Activated naive CD4-positive, alpha-beta T cell treated with anti-CD3 and anti-CD28 coated beads, Interleukin-2, amount 50 U/mL, for 72 hours (primary cell): ENCODE results near the gene OVAAL. TPM values are rescaled to one million over a fixed set of nuclear protein-coding genes. Genes with fewer than 3 reads are reported as not detected.

ENCODE experiments used
- ATAC-seq, 2 donors: fragments of 150-1000 bp; cut with Tn5 transposase; 2 replicates each; pipeline ENCODE4 v1.10.0; 2021; ENCODE audit warnings: mild to moderate bottlenecking in 2 of 2, moderate library complexity in 2 of 2
- DNase-seq, 2 donors: peaks; one replicate each; pipeline ENCODE4 v3.0.0; 2021 to 2022; ENCODE audit warnings: low spot score in 2 of 2
- H3K27ac Mint-ChIP-seq, 2 donors: one replicate each; pipeline ENCODE4 v1.8.0; 2022; ENCODE audit warnings: mild to moderate bottlenecking in 2 of 2, mixed read lengths in 2 of 2
- H3K36me3 Mint-ChIP-seq, 2 donors: one replicate each; pipeline ENCODE4 v1.8.0; 2022; ENCODE audit warnings: mixed read lengths in 2 of 2
- H3K9me3 Mint-ChIP-seq, 2 donors: one replicate each; pipeline ENCODE4 v1.8.0; 2022; ENCODE audit warnings: mixed read lengths in 2 of 2
- total RNA-seq, 2 donors: library from RNA; stranded (reverse); gene quantifications; one replicate each; pipeline ENCODE4 v1.2.3, GENCODE V29; 2022

The OVAAL gene
- total RNA-seq, 2 donors from 2014 or later: not detected

- H3K27ac Mint-ChIP-seq: no peak overlapping the region
- ATAC-seq (no peak), DNase-seq (no peak)
- H3K36me3 Mint-ChIP-seq: peaks cover 0 to 8% of the 10 kb centered on the region in 2 donors
- H3K9me3 Mint-ChIP-seq: peaks cover 0 to 6% of the 10 kb centered on the region in 2 donors
Measured at GRCh38 chr1:180581635-180582039, 22.9 kb downstream of the OVAAL start.

- peak in 1 of 2 donors; percentile 1 for ATAC-seq
- peak overlapping the region; percentile 96 to 97 for H3K27ac Mint-ChIP-seq
- peaks cover 0 to 25% of the 10 kb centered on the region in 2 donors for H3K36me3 Mint-ChIP-seq
- peaks cover 3 to 28% of the 10 kb centered on the region in 2 donors for H3K9me3 Mint-ChIP-seq
- DNase-seq: no peak
Measured at GRCh38 chr1:180584869-180585268, 26.1 kb downstream of the OVAAL start.

DNA sequence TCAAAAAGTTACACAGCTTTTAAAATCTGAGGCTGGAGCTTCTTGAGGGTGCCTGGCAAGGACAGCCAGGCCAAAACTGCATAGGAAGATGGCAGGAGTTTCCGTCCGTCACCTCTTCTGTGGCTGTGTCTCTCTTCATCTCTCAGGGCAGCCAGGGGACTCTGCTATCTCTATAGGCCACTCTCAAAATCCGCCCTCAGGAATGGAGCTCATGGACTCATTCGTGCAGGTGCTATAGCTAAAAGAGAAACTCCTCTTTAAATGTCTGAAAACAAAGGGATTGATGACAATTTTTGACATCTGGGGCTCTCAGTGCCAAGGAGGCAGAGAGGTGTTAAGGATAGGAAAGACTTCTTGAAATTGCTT, 27.2 kb downstream of the OVAAL start:
- DNase-seq: no peak
- Mint-ChIP-seq H3K36me3 (peaks cover 0 to 25% of the 10 kb centered on the region in 2 donors), H3K9me3 (peaks cover 3 to 28% of the 10 kb centered on the region in 2 donors), H3K27ac (peak overlapping the region; percentile 96 to 97)
- no peak for ATAC-seq

GRCh38 chr1:180586671-180587155, 27.9 kb downstream of the OVAAL start:
- Mint-ChIP-seq H3K36me3 (peaks cover 0 to 25% of the 10 kb centered on the region in 2 donors), H3K27ac (peak overlapping the region; percentile 96 to 97), H3K9me3 (peaks cover 3 to 28% of the 10 kb centered on the region in 2 donors)
- ATAC-seq (peak; percentile 84 to 87), DNase-seq (no peak)

GRCh38 chr1:180588121-180588520, 29.4 kb downstream of the OVAAL start:
- Mint-ChIP-seq H3K9me3 (peaks cover 3 to 28% of the 10 kb centered on the region in 2 donors), H3K36me3 (peaks cover 0 to 25% of the 10 kb centered on the region in 2 donors), H3K27ac (no peak overlapping the region)
- DNase-seq (no peak), ATAC-seq (no peak)

DNA sequence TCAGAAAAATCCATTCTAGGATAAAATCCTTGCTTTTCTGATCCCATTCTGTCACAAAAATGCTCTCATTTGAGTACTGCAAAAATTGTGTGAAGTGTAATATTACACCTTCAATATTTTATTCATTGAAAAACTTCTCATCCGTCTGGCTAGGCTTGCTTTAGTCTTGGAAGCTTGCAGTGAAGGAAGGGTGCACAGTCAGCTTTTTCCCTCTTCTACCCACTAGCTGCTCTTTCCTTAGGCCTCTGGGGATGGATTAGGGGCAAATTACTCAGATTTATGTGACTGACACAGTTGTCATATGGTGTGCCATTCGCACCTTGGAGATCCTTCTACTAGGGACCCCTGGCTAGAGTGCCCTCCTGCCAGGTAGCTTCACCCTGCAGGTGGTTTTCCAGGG, 32.1 kb downstream of the OVAAL start:
- ATAC-seq (no peak), DNase-seq (no peak)
- H3K9me3 Mint-ChIP-seq: peaks cover 3 to 23% of the 10 kb centered on the region in 2 donors
- H3K27ac Mint-ChIP-seq: no peak overlapping the region
- peaks cover 0 to 19% of the 10 kb centered on the region in 2 donors for H3K36me3 Mint-ChIP-seq

DNA sequence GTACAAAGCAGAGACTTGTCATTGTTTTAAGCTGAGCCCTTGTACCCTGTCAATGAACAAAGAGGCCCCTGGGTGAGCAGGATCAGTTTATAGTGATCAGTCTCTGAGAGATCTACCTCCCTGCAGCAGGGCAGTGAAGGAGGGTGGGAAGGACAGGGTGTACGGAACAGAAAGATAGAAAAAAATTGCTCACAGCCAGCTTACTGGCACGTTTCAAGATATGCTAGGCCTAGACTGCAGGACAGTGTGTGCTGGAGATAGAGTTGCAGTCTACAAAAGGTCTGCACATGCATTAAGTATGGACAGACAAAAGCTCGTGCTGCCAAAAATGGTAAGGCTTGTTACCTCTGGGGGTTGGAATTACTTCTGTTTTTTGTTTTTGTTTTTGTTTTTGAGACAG, 34.6 kb downstream of the OVAAL start:
- Mint-ChIP-seq H3K27ac (no peak overlapping the region), H3K36me3 (peaks cover 0 to under 1% of the 10 kb centered on the region in 2 donors), H3K9me3 (peaks cover 0 to 8% of the 10 kb centered on the region in 2 donors)
- no peak for ATAC-seq
- DNase-seq: no peak

GRCh38 chr1:180594723-180595122, 36.0 kb downstream of the OVAAL start:
- H3K36me3 Mint-ChIP-seq: no peaks in the 10 kb centered on the region
- H3K9me3 Mint-ChIP-seq: no peaks in the 10 kb centered on the region
- no peak overlapping the region for H3K27ac Mint-ChIP-seq
- no peak for ATAC-seq
- no peak for DNase-seq

DNA sequence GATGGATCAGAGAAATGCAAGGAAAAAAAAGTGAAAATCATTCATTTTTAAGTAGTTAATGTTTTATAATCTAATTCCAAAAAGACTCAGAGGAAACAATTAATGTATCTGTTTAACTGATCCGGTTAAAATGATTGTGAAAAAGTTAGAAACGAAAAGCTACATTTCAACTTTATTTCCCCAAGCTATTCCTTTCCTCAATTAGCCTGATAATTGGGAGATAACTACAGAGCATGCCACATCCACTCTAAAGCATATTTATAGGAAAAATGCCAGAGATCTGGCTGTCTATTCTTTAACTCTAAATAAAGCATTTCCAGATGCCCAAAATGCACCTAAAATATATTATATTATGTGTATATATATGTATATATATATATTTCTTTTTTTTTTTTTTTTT, 37.2 kb downstream of the OVAAL start:
- no peak overlapping the region for H3K27ac Mint-ChIP-seq
- H3K36me3 Mint-ChIP-seq: no peaks in the 10 kb centered on the region
- H3K9me3 Mint-ChIP-seq: no peaks in the 10 kb centered on the region
- ATAC-seq: no peak
- DNase-seq: no peak

DNA sequence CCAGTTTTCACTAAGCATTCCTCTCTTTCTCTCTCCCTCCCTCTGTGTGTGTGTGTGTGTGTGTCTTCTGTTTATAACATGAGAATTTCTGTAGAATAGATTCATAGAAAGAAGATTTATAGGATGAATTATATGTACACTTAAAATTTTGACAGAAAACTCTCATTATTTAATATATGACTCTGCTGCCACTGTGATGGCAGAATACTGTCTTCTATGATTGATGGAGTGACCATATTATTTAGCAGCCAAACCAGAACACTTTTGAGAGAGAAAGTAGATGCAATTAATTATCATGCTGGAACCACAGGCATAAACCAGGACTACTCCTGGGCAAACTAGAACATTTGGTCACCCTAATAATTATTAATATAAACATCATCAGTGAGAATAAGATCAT, 38.8 kb downstream of the OVAAL start:
- ATAC-seq: no peak
- Mint-ChIP-seq H3K27ac (no peak overlapping the region), H3K9me3 (no peaks in the 10 kb centered on the region), H3K36me3 (no peaks in the 10 kb centered on the region)
- no peak for DNase-seq

- DNase-seq (no peak), ATAC-seq (no peak)
- Mint-ChIP-seq H3K27ac (no peak overlapping the region), H3K9me3 (no peaks in the 10 kb centered on the region), H3K36me3 (no peaks in the 10 kb centered on the region)
Measured at GRCh38 chr1:180598333-180598974, 39.7 kb downstream of the OVAAL start.

- no peak for DNase-seq
- Mint-ChIP-seq H3K9me3 (no peaks in the 10 kb centered on the region), H3K27ac (no peak overlapping the region), H3K36me3 (no peaks in the 10 kb centered on the region)
- ATAC-seq: no peak
Measured at GRCh38 chr1:180600343-180600742, 41.6 kb downstream of the OVAAL start.

DNA sequence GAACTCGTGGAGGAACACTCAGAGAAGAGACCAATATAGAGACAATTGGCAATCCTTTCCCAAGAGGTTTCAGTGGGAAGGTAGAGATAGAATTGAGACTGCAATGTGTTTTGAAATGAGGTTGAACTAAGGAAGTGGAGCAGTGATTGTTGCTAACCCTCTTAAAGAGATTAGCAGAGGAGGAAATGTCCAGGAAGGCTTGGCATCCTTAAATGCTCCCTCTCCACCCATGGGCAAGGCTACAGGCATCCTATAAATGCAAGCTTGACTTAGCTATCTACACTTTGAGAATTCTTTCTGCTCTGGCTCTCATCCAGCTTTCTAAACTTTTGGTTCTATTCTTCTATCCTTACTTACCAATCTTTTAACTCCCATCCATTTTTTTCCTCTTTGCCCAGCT, 42.7 kb downstream of the OVAAL start:
- ATAC-seq: no peak
- H3K36me3 Mint-ChIP-seq: no peaks in the 10 kb centered on the region
- DNase-seq: no peak
- H3K27ac Mint-ChIP-seq: no peak overlapping the region
- no peaks in the 10 kb centered on the region for H3K9me3 Mint-ChIP-seq

- ATAC-seq (no peak), DNase-seq (no peak)
- H3K36me3 Mint-ChIP-seq: no peaks in the 10 kb centered on the region
- H3K9me3 Mint-ChIP-seq: no peaks in the 10 kb centered on the region
- H3K27ac Mint-ChIP-seq: no peak overlapping the region
Measured at GRCh38 chr1:180603223-180603849, 44.6 kb downstream of the OVAAL start.

GRCh38 chr1:180603850-180604226, 45.1 kb downstream of the OVAAL start:
- ATAC-seq (no peak), DNase-seq (no peak)
- Mint-ChIP-seq H3K27ac (no peak overlapping the region), H3K36me3 (no peaks in the 10 kb centered on the region), H3K9me3 (no peaks in the 10 kb centered on the region)

DNA sequence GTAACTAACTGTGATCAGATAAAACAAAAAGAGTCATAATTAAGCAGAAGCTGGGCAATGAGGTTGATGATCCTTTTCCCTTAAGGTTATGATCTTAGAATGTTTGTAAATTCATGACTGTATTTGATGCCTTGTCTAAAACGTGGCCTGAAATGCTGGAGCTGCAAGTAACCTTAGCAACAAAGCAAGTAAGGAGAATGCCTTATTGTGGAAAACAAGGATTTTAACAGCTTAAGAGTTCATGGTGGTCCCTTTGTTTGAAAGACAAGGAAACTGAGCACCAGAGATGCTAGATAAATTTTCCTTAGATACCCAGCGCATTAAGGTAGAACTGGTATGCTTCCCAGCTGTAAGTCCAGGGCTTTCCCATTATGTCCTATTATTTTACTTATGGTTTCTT, 47.4 kb downstream of the OVAAL start:
- no peak for ATAC-seq
- Mint-ChIP-seq H3K9me3 (peaks cover 0 to 2% of the 10 kb centered on the region in 2 donors), H3K36me3 (peaks cover 0 to 4% of the 10 kb centered on the region in 2 donors), H3K27ac (no peak overlapping the region)
- DNase-seq: no peak

- Mint-ChIP-seq H3K36me3 (peaks cover 0 to 6% of the 10 kb centered on the region in 2 donors), H3K9me3 (peaks cover 0 to 3% of the 10 kb centered on the region in 2 donors), H3K27ac (peak overlapping the region in 1 of 2 donors; percentile 12)
- ATAC-seq (no peak), DNase-seq (no peak)
Measured at GRCh38 chr1:180609643-180610555, 51.1 kb downstream of the OVAAL start.
